Stimulated activated CD8-positive, alpha-beta memory T cell treated with anti-CD3 and anti-CD28 coated beads, Interleukin-2, amount 100 ng/mL, for 1 hour (primary cell): ENCODE results near the gene TAOK3.
A peak's percentile ranks its signal among the peaks of the same experiment; 100 is the strongest.
"Not testable (repeated sequence)": the region's sequence is repeated elsewhere in the genome, so short reads cannot be mapped to it uniquely, and the experiment has no call there.

Experiments used
- DNase-seq, 2 donors: peaks; one replicate each; pipeline ENCODE4 v3.0.0-alpha.2; 2020; ENCODE audit warnings: low read depth in 2 of 2

The TAOK3 gene

DNA sequence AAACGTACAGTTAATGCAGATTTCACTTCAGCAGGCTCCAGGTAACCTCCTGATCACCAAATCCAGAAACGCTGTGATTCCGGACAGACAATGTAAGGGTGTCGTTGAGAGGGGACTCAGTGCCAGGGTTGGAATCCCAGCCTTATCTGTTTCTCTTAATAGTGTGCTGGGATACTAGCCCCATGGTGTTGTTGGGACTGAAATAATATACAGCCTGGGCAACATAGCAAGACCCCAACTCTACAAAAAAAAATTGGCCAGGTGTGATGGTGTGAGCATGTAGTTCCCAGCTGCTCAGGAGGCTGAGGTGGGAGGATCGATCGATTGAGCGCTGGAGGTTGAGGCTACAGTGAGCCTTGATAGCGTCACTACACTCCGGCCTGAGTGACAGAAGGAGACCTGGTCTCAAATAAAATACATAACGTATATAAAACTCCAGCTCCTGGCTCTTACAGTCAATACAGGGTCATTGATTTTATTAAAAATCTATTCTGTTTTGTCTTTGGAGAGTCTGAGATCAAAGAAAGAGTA is 235.5 kb downstream of the TAOK3 start:
- DNase-seq, result no peak

DNA sequence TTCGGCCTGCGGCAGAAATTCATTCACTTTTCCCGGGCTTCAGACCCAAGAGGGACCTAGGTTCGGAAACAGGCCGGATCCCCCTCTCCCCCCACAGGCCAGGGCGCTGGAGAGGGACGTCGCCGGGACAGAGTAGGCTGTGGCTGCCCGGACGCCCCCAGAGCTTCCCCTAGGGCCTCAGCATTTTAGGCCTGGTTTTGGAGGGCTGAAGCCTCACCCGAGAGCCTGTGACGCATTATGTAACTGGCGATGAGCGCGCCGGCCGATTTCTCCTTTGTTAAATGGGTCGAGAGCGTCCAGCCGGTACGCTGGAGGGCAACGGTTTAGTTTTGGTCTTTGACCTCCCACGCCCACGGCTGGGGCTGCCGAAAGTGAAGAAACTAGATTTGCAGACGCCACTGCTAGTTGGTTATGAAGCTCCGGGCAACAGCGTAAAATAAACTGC is 236.1 kb downstream of the TAOK3 start:
- no peak for DNase-seq

DNA sequence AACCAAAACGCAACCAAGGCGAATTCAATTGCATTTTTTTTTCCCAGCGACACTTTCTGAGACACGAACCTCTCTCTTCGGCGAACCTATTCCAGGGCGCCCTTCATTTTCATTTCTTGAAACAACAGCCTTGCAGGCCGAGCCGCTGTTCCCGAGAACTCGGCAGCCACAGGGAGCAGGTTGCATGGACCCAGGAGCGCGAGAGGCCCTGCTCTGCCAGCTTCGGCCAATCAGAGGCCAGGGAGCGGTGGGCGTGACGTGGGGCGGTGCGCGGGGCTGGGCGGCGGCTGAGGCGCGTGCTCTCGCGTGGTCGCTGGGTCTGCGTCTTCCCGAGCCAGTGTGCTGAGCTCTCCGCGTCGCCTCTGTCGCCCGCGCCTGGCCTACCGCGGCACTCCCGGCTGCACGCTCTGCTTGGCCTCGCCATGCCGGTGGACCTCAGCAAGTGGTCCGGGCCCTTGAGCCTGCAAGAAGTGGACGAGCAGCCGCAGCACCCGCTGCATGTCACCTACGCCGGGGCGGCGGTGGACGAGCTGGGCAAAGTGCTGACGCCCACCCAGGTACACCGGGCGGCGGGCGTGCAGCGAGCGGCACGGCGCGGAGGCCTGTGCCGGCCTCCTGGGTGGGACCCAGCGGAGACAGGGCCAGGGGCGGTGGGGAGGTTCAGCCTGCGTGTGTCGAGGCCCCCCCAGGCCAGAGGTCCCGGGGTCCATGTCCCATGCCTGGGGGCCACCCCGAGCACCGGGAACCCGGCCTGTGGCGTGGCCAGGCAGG is 236.7 kb downstream of the TAOK3 start, which contains the start of gene PEBP1:
TSS of gene PEBP1 (plus strand) at position 337 of the 771 bp plus-strand sequence. CDS start at position 423, 86 bp downstream.
- DNase-seq, result peak; percentile 82 to 84

DNA sequence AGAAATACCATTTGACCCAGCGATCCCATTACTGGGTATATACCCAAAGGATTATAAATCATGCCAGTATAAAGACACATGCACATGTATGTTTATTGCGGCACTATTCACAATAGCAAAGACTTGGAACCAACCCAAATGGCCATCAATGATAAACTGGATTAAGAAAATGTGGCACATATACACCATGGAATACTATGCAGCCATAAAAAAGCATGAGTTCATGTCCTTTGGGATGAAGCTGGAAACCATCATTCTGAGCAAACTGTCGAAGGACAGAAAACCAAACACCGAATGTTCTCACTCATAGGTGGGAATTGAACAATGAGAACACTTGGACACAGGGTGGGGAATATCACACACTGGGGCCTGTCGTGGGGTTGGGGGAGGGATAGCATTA is 243.3 kb downstream of the TAOK3 start:
- not testable (repeated sequence) for DNase-seq

DNA sequence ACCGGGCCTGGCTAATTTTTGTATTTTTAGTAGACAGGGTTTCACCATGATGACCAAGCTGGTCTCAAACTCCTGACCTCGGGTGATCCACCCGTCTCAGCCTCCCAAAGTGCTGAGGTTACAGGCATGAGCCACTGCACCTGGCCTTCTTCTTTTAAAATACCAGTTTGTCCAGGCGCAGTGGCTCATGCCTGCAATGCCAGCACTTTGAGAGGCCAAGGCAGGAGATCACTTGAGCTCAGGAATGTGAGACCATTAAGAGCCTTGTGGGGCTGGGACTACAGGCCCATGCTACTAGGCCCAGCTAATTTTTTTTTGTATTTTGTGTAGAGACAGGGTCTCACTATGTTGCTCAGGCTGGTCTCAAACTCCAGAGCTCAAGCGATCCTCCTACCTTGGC is 244.8 kb downstream of the TAOK3 start:
- no peak for DNase-seq

DNA sequence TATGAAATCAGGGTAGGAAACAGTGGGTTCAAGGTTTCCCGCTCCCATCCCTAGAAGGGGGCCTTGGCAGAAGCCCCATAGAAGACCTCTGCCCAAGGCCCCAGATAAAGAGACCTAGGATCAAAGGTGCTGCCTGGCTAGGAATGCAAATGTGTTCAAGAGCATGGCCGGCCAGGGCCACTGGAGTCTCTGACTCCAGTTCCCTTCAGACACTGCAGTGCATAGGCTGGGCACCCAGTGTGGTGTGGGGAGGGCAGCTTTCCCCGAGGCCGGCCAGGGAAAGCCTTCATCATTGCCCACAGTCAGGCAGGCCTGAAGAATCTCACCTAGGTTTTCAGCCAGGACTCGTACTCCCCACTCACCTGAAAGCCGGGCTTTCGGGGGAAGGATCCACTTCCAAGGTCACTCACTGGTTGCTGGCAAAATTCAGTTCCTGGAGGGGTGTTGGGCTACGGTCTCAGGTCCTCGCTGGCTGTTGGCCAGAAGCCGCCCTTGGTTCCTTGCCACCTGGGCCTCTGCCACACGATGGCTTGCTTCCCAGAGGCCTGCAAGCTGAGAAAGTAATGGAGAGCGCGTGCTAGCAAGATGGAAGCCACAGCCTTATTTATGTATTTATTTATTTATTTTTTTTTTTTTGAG is 246.5 kb downstream of the TAOK3 start:
- DNase-seq, result no peak

DNA sequence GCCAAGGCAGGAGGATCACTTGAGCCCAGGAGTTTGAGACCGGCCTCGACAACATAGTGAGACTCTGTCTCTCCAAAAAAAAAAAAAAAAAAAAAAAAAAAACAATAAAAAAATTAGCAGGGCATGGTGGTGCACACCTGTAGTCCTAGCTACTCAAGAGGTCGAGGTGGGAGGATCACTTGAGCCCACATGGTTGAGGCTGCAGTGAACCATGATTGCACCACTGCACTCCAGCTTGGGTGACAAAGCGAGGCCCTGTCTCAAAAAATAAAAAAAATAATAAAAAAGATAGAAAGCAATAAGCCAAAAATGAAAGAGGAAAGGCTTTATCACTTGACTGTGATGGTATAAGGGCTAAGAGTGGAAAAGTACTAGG is 247.0 kb downstream of the TAOK3 start:
- DNase-seq, result no peak

DNA sequence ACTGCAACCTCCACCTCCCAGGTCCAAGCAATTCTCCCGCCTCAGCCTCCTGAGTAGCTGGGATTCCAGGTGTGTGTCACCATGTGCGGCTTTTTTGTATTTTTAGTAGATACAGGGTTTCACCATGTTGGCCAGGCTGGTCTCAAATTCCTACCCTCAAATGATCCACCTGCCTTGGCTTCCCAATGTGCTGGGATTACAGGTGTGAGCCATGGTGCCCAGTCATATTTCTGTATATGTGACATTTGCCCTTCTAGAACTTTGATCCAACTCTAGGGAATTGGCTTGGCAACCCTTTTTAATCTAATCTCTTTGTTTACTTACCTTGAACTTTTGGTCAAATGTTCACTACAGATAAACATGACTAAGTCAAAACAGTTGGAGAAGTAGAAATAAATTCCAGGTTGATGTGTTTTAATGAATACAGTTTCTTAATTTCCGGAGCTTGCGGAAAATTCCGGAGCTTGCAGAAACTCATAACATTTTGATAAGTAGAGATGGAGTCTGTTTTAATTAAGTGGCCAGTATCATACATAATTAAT is 248.3 kb downstream of the TAOK3 start:
- DNase-seq, result no peak

DNA sequence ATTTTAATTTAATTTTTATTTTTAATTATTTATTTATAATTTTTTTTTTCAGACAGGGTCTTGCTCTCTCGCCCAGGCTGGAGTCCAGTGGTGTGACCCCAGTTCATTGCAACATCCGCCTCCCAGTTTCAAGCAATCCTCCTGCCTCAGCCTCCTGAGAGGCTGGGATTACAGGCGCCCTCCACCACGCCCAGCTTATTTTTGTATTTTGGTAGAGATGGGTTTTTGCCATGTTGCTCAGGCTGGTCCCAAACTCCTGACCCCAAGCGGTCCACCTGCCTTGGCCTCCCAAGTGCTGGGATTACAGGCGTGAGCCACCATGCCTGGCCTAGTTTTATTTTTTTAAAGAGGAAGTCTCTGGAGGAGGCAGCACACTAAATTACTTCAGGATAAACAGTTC is 250.4 kb downstream of the TAOK3 start:
- DNase-seq, result no peak

DNA sequence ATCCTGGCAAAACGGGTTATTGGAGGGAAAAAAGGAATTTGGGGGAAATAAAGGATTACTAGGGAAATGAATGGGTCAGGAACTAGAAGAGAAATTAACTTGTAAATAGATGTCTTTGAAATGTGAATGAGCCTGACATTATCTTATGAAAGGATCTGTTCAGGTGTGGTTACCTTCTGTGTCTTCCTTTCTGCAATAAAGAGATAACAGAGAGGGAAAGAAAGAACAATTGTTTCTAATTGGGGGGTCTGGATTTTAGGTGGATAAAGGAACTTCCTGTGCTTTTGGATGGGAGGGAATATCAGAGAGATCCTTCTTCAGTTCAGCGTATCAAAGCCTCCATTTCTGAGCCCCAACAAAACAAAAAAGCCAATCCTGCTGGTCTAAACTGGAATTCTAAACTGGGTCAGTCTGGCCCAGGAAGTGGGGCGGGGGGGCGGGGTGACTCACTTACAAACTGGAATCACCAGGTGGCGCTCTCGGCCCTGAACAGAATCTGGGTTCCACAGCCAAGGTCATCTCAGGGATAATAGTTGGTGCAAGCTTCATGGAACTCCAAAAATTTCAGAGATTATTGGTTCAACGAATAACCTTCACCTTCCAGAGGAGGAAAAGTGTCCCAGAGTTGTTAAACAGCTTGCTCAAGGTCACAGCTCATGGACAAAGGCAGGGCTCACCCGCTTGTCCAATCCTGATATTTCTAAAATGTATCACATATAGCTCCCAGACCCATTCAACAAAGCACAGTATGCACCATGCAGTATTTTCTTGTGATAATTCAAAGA is 251.9 kb downstream of the TAOK3 start:
- peak; percentile 19 to 40 for DNase-seq

DNA sequence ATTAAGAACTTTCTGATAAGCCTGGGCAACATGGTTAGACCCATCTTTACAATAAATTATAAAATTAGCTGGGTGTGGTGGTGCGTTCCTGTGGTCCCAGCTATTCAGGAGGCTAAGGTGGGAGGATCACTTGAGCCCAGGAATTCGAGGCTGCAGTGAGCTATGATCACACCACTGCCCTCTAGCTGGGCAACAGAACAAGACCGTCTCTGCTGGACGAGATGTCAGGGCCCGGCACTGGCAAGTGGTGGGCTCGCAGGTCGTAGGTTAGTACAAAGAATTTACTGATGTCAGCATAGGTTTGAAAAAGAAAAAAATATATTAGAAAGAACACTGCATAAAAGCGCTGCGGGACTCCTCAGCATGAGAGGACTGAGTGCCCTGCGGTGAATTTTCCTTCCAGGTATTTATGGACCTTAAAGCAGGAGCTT is 253.2 kb downstream of the TAOK3 start:
- DNase-seq, result no peak

DNA sequence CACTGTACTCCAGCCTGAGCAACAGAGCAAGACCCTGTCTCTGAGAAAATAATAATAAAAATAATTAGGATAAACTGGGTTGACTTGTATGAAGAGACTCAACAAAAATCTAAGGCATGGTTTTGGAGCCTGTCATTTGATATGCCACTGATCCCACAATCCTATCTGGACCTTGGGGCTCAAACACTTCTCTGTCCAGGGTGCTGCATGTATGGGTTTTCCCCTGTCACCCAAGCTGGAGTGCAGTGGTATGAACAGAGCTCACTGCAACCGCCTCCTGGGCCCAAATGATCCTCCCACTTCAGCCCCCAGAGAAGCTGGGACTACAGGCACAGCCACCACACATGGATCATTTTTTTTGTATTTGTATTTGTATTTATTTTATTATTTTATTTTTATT is 263.6 kb downstream of the TAOK3 start:
- no peak for DNase-seq

DNA sequence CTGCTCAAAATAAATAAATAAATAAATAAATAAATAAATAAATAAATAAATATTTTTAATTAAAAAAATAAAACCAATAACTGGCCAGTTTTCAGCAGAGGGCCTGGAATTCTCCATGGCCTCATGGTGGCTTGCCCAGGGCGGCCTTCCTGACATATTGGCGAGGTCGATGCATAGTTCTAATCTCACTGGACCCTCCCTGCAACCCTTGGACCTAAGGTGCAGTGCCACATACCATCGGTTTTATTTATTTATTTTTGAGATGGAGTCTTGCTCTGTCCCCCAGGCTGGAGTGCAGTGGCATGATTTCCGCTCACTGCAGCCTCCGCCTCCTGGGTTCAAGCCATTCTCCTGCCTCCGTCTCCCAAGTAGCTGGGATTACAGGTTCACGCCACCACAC is 265.0 kb downstream of the TAOK3 start:
- DNase-seq, result no peak

DNA sequence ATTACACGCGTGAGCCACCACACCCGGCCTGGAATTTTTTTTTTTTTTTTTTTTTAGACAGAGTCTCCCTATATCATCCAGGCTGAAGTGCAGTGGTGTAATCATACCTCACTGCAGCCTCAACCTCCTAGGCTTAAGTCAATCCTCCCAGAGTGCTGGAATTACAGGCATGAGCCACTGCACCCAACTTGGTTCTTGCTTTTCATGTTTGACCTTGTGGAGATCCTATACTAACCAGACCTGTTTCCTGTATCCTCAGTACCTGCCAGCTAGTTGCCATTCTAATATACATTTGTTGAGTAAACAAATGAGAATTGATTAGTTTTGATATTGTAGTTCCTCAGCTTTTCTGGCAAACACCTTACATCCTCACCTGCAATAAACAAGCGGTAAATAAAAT is 265.7 kb downstream of the TAOK3 start:
- DNase-seq, result no peak

DNA sequence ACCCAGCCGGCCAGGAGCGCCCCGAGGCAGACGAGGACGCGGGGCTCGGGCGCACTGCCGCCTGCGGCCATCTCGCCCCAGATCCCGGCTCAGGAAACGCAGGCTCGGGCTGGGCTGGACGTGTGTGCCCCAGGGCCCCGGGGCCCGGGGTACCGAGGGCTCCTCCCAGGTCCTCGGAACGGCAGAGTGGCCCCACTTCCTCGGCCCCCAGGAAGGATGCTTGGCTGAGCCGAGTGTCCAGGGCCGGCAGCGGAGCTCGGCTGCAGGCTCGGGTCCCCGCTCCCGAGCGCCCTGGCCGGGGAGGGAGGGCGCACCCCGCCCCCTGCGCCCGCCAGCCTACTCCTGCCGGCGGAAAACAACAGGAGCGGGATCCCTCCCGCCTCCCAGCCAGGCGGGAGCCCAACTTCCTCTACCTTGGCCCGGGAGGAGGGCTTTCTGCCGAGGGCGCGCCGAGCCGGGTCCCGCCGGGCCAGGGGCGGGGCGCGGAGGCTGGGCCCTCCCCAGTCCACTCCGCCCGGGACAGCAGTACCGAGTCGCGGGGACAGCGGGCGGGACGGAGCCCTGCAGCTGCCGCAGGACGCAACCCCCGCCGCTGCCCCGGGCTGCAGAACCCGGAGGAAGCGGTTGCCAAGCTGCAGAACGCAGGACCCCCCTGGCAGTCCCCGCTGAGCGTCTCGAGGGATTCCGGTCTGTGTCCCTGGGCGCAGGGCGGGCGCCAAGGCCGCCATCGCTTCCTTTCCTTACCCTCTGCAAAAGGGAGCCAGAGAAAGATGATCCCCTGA is 268.9 kb downstream of the TAOK3 start, which contains the start of gene VSIG10:
TSS of gene VSIG10 (minus strand) at position 411 of the 782 bp plus-strand sequence. CDS start at position 71, 340 bp downstream.
- DNase-seq, result no peak

DNA sequence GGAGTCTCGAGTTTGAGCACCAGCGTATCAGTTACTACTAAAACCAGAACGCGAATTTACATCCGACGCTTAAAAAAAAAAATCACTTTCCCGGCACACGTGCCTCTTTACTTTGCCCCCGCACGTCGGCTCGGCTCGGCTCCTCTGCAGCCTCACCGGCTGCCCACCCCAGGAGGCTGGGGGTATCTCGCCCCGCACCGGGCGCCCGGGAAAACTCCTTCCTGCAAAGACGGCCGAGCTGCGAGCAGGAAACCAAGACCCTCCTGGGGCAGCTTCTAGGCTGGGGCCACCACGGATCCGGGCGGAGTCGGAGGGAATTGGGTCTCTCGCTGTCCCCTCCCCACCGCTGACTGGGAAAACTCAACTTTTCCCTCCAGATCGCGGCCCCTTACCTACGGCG is 269.5 kb downstream of the TAOK3 start:
- DNase-seq, result no peak

DNA sequence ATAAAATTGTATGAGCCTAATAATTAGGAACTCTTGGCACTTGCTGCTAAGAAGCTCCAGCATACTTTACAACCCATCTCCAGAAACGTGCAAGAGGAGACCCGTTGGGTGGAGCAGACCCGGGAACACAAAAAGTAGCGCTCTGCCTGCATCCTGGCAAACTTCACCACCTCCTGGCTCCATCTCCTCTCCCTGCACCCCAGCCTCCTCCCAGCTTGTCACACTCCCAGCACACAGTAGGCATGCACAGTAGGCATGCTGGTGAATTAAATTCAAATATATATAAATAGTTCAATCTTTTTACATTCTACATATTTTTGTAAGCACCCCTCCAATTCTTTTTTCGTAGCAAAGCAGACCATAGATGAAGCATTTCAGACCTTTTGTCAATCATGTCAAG is 270.1 kb downstream of the TAOK3 start:
- DNase-seq, result no peak

DNA sequence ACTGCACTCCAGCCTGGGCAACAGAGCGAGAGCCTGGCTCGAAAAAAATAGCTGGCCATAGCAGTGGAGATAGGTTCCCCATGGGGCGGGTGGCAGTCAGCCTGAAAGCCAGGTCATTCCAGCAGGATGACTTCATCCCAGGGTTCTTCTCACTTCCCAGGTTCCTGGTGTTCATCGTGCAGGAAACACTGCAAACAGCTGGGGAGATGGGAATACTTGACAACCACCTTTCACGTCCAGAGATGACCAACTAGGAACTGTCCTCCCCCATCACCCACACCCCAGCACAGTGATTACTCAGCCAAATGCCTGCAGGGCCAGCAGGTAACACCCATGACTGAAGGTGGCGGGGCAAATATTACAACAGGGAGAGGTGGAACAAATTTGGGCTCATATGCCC is 270.6 kb downstream of the TAOK3 start:
- DNase-seq, result no peak

DNA sequence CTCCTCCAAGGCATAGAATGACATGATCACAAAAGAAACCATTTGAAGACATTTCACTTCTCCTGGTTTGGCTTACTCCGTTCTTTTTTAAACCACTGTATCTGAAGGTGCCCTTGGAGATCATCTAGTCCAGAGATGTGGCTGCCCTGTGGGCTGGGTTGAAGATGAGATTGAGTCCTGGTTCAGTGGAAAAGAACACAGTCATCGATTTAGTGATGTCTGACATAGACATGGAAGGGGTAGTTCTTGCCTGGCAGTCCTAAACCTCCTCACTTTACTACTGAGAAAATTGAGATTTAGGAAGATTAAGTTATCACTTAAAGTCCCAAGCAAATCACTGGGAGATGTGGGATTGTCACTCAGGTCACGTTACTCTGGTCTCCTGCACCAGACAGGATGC is 271.7 kb downstream of the TAOK3 start:
- DNase-seq, result no peak
